Mesendoderm (in vitro differentiated cells): ENCODE data around the gene DUS2.
A peak's percentile ranks its signal among the peaks of the same experiment; 100 is the strongest.
"Not testable (repeated sequence)": the region's sequence is repeated elsewhere in the genome, so short reads cannot be mapped to it uniquely, and the experiment has no call there.

Experiments
- DNase-seq: peaks from one replicate; pipeline ENCODE4 v3.0.0; 2013
- H2AK5ac ChIP-seq: 2 replicates; pipeline ENCODE4 v1.6.1; 2013; ENCODE audit warnings: low read length, inconsistent platforms
- H2BK120ac ChIP-seq: 2 replicates; pipeline ENCODE4 v1.6.1; 2013; ENCODE audit warnings: low read depth, mild to moderate bottlenecking, low read length, moderate library complexity, mixed read lengths
- H2BK15ac ChIP-seq: replicated peaks from 2 replicates; pipeline ENCODE4 v1.6.1; 2013; ENCODE audit warnings: low read depth, mild to moderate bottlenecking, moderate library complexity
- H2BK5ac ChIP-seq: 2 replicates; pipeline ENCODE4 v1.6.1; 2013; ENCODE audit warnings: low read length, inconsistent platforms
- H3K18ac ChIP-seq: 2 replicates; pipeline ENCODE4 v1.6.1; 2013; ENCODE audit warnings: mild to moderate bottlenecking, low read length, mixed read lengths
- H3K23ac ChIP-seq: one replicate; pipeline ENCODE4 v1.6.1; 2013; ENCODE audit warnings: low read length
- H3K27ac ChIP-seq: 2 replicates; pipeline ENCODE4 v1.5.1; 2013; ENCODE audit warnings: low read depth, mild to moderate bottlenecking, inconsistent platforms, low read length, moderate library complexity
- H3K27me3 ChIP-seq: 2 replicates; pipeline ENCODE4 v1.6.1; 2013; ENCODE audit warnings: low read length, control low read depth, mild to moderate bottlenecking, inconsistent platforms; ENCODE audit not compliant: insufficient read depth, poor library complexity
- H3K36me3 ChIP-seq: 2 replicates; pipeline ENCODE4 v1.6.1; 2013; ENCODE audit warnings: low read length, inconsistent platforms; ENCODE audit not compliant: control insufficient read depth, insufficient read depth
- H3K4ac ChIP-seq: one replicate; pipeline ENCODE4 v1.6.1; 2013; ENCODE audit warnings: low read depth, mild to moderate bottlenecking, low read length, moderate library complexity
- H3K4me1 ChIP-seq: 2 replicates; pipeline ENCODE4 v1.6.1; 2013; ENCODE audit warnings: low read depth, low read length, inconsistent platforms; ENCODE audit not compliant: control insufficient read depth
- H3K4me2 ChIP-seq: 2 replicates; pipeline ENCODE4 v1.6.1; 2013; ENCODE audit warnings: low read length
- H3K4me3 ChIP-seq: 2 replicates; pipeline ENCODE4 v1.5.1; 2013; ENCODE audit warnings: mild to moderate bottlenecking, low read length
- H3K56ac ChIP-seq: one replicate; pipeline ENCODE4 v1.6.1; 2013; ENCODE audit warnings: low read length
- H3K79me1 ChIP-seq: 2 replicates; pipeline ENCODE4 v1.6.1; 2013; ENCODE audit warnings: low read length, inconsistent platforms
- H3K79me2 ChIP-seq: 2 replicates; pipeline ENCODE4 v1.6.1; 2013; ENCODE audit warnings: mild to moderate bottlenecking, low read length; ENCODE audit not compliant: control insufficient read depth, insufficient read depth
- H3K9ac ChIP-seq: 2 replicates; pipeline ENCODE4 v1.6.1; 2013; ENCODE audit warnings: low read length, inconsistent platforms
- H4K5ac ChIP-seq: one replicate; pipeline ENCODE4 v1.6.1; 2013; ENCODE audit warnings: low read length
- H4K8ac ChIP-seq: one replicate; pipeline ENCODE4 v1.6.1; 2013; ENCODE audit warnings: low read depth, mild to moderate bottlenecking, control low read depth, low read length, moderate library complexity
- WGBS: extraction: QIAGEN DNeasy Blood & Tissue Kit; methylation state at CpG from one replicate; pipeline ENCODE4 v1.1.7; 2013; ENCODE audit warnings: low lambda C conversion rate, missing lambda C conversion rate; ENCODE audit not compliant: insufficient coverage; ENCODE audit errors: extremely low coverage; 5-methylcytosine and 5-hydroxymethylcytosine counted together

DUS2 gene

GRCh38 chr16:68000450-68000849, 22.6 kb upstream of the DUS2 start:
- no peak overlapping the region for H2BK120ac ChIP-seq
- no peaks in the 10 kb centered on the region for H3K27me3 ChIP-seq
- no peak overlapping the region for H4K8ac ChIP-seq
- H3K27ac ChIP-seq = no peak overlapping the region
- H3K4ac ChIP-seq = no peak overlapping the region
- no peak overlapping the region for H2BK5ac ChIP-seq
- no peak for DNase-seq
- H3K4me1 ChIP-seq = no peaks in the 10 kb centered on the region
- H3K23ac ChIP-seq = no peak overlapping the region
- no peak overlapping the region for H3K4me2 ChIP-seq
- no peak overlapping the region for H3K4me3 ChIP-seq
- H3K18ac ChIP-seq = no peak overlapping the region
- H4K5ac ChIP-seq = no peak overlapping the region
- H3K79me1 ChIP-seq = no peaks in the 10 kb centered on the region
- no peak overlapping the region for H3K56ac ChIP-seq
- no peak overlapping the region for H3K9ac ChIP-seq
- H2BK15ac ChIP-seq = no peak overlapping the region
- no peaks in the 10 kb centered on the region for H3K79me2 ChIP-seq
- H2AK5ac ChIP-seq = no peak overlapping the region
- no peaks in the 10 kb centered on the region for H3K36me3 ChIP-seq
- WGBS = no CpG with 5 or more reads among the region's 3 CpGs

GRCh38 chr16:68003031-68003430, 20.1 kb upstream of the DUS2 start:
- Histone ChIP-seq H2BK120ac (no peak overlapping the region), H3K79me2 (no peaks in the 10 kb centered on the region), H2BK15ac (no peak overlapping the region)

GRCh38 chr16:68005211-68005610, 17.9 kb upstream of the DUS2 start:
- peaks cover 3% of the 10 kb centered on the region for H3K4me1 ChIP-seq
- H3K27me3 ChIP-seq = no peaks in the 10 kb centered on the region
- no peak for DNase-seq
- no peak overlapping the region for H2BK5ac ChIP-seq
- H2AK5ac ChIP-seq = no peak overlapping the region
- H2BK120ac ChIP-seq = no peak overlapping the region
- H3K9ac ChIP-seq = no peak overlapping the region
- no CpG with 5 or more reads among the region's 9 CpGs for WGBS
- no peak overlapping the region for H3K4ac ChIP-seq
- H3K4me2 ChIP-seq = no peak overlapping the region
- no peaks in the 10 kb centered on the region for H3K79me1 ChIP-seq
- H3K79me2 ChIP-seq = no peaks in the 10 kb centered on the region
- H4K5ac ChIP-seq = no peak overlapping the region
- no peak overlapping the region for H3K56ac ChIP-seq
- no peak overlapping the region for H3K4me3 ChIP-seq
- no peak overlapping the region for H4K8ac ChIP-seq
- no peak overlapping the region for H3K23ac ChIP-seq
- no peak overlapping the region for H2BK15ac ChIP-seq
- no peak overlapping the region for H3K27ac ChIP-seq
- H3K36me3 ChIP-seq = no peaks in the 10 kb centered on the region
- no peak overlapping the region for H3K18ac ChIP-seq

More at GRCh38 chr16:68003031-68003430, 20.1 kb upstream of the DUS2 start:
- no peak overlapping the region for H3K9ac ChIP-seq
- no peak overlapping the region for H3K23ac ChIP-seq
- no peak overlapping the region for H3K56ac ChIP-seq
- no peak overlapping the region for H3K4me3 ChIP-seq
- no peak overlapping the region for H3K18ac ChIP-seq
- H3K36me3 ChIP-seq = no peaks in the 10 kb centered on the region
- H3K27ac ChIP-seq = no peak overlapping the region
- H3K27me3 ChIP-seq = no peaks in the 10 kb centered on the region
- no peak overlapping the region for H3K4ac ChIP-seq
- H4K5ac ChIP-seq = no peak overlapping the region
- no peak for DNase-seq
- no peak overlapping the region for H2AK5ac ChIP-seq
- peaks cover 3% of the 10 kb centered on the region for H3K4me1 ChIP-seq
- no peak overlapping the region for H2BK5ac ChIP-seq
- H3K79me1 ChIP-seq = no peaks in the 10 kb centered on the region
- no peak overlapping the region for H4K8ac ChIP-seq
- H3K4me2 ChIP-seq = no peak overlapping the region
- no CpG with 5 or more reads among the region's 4 CpGs for WGBS

- Histone ChIP-seq H2BK5ac (no peak overlapping the region), H4K8ac (no peak overlapping the region), H3K79me1 (no peaks in the 10 kb centered on the region), H2BK15ac (no peak overlapping the region), H3K27me3 (no peaks in the 10 kb centered on the region), H3K23ac (no peak overlapping the region), H4K5ac (no peak overlapping the region), H3K79me2 (no peaks in the 10 kb centered on the region), H3K4ac (no peak overlapping the region), H3K4me3 (no peak overlapping the region), H3K4me1 (peaks cover 3% of the 10 kb centered on the region), H3K56ac (peak overlapping the region; percentile 28), H3K9ac (no peak overlapping the region), H2AK5ac (no peak overlapping the region), H3K18ac (no peak overlapping the region), H2BK120ac (no peak overlapping the region), H3K27ac (peak overlapping the region; percentile 6), H3K4me2 (no peak overlapping the region), H3K36me3 (no peaks in the 10 kb centered on the region)
- no CpG with 5 or more reads among the region's 6 CpGs for WGBS
- peak; percentile 40 for DNase-seq
Measured at GRCh38 chr16:68005786-68006286, 17.2 kb upstream of the DUS2 start.

GRCh38 chr16:68009157-68009735, 13.8 kb upstream of the DUS2 start:
- Histone ChIP-seq H3K18ac (no peak overlapping the region), H3K56ac (peak overlapping the region; percentile 17), H4K5ac (no peak overlapping the region), H3K27ac (no peak overlapping the region), H3K27me3 (no peaks in the 10 kb centered on the region), H3K4me2 (no peak overlapping the region), H3K79me2 (no peaks in the 10 kb centered on the region), H3K4me3 (no peak overlapping the region), H3K23ac (no peak overlapping the region), H2AK5ac (no peak overlapping the region), H4K8ac (no peak overlapping the region), H3K36me3 (no peaks in the 10 kb centered on the region), H2BK120ac (no peak overlapping the region), H3K4ac (no peak overlapping the region), H3K4me1 (peaks cover 3% of the 10 kb centered on the region), H2BK15ac (no peak overlapping the region), H2BK5ac (no peak overlapping the region), H3K79me1 (no peaks in the 10 kb centered on the region), H3K9ac (no peak overlapping the region)
- WGBS = no CpG with 5 or more reads among the region's 9 CpGs
- no peak for DNase-seq

GRCh38 chr16:68009872-68010271, 13.2 kb upstream of the DUS2 start:
- not testable (repeated sequence) for H3K27ac ChIP-seq, H2BK120ac ChIP-seq, H3K4me3 ChIP-seq, H3K56ac ChIP-seq, H3K79me1 ChIP-seq, H3K4me1 ChIP-seq, H3K27me3 ChIP-seq, H3K79me2 ChIP-seq, H3K4me2 ChIP-seq, H2BK5ac ChIP-seq, H3K36me3 ChIP-seq, H2BK15ac ChIP-seq, H3K18ac ChIP-seq, H3K9ac ChIP-seq, DNase-seq, H3K23ac ChIP-seq, H3K4ac ChIP-seq, H2AK5ac ChIP-seq, H4K5ac ChIP-seq, H4K8ac ChIP-seq
- no CpG with 5 or more reads among the region's 4 CpGs for WGBS
